Erythroblast (primary cell): Measurements from ENCODE around the gene ENPP1.

Experiments used
- DNase-seq, 2 experiments: peaks; one replicate each; lab custom pipeline; 2025; lab: John Stamatoyannopoulos, UW
- GATA1 ChIP-seq: IDR thresholded peaks from 2 replicates; pipeline ENCODE4 v1.6.1; 2011; ENCODE audit warnings: low read depth, mild to moderate bottlenecking, control low read depth, low read length, moderate library complexity
- POLR2A ChIP-seq: IDR thresholded peaks from 2 replicates; pipeline ENCODE4 v1.6.1; 2011; ENCODE audit warnings: mild to moderate bottlenecking, low read length

The ENPP1 gene

DNA sequence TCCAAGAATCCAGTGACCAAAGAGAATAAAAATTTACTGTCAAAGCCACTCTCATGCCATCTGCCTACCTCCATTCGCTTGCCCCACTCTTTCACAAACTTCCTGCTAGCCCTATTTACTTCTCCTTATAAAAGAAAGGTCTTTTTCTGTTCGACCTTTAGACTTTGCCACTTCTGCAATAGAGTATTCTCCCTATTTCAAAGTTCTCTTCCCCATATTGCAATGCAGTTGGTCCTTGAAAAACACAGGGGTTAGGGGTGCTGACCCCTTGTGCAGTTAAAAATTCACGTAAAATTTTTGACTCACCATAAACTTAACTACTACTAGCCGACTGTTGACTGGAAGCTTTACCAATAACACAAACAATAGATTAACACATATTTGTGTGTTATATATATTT is 128.3 kb downstream of the ENPP1 start:
- no peak for DNase-seq
- TF ChIP-seq POLR2A (no peak), GATA1 (no peak)

DNA sequence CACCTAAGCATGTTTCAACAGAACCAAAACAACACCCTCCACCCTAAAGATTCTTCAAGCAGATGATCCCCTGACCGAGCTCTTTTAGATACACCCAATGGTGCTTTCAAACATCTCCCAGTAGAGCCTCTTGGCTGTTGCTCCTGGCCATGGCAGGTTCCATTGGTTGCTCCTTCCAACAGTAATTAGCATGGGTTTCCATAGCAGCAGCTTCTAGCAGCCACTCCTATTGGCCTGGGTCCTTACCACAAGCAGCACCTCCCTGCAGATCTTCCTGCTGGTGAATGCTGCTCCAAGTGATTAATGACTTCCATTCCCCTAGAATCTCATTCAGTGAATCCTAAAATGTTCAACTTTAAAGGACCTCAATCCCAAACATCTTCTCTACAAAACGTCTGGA is 129.4 kb downstream of the ENPP1 start:
- TF ChIP-seq GATA1, result no peak
- DNase-seq, result no peak

DNA sequence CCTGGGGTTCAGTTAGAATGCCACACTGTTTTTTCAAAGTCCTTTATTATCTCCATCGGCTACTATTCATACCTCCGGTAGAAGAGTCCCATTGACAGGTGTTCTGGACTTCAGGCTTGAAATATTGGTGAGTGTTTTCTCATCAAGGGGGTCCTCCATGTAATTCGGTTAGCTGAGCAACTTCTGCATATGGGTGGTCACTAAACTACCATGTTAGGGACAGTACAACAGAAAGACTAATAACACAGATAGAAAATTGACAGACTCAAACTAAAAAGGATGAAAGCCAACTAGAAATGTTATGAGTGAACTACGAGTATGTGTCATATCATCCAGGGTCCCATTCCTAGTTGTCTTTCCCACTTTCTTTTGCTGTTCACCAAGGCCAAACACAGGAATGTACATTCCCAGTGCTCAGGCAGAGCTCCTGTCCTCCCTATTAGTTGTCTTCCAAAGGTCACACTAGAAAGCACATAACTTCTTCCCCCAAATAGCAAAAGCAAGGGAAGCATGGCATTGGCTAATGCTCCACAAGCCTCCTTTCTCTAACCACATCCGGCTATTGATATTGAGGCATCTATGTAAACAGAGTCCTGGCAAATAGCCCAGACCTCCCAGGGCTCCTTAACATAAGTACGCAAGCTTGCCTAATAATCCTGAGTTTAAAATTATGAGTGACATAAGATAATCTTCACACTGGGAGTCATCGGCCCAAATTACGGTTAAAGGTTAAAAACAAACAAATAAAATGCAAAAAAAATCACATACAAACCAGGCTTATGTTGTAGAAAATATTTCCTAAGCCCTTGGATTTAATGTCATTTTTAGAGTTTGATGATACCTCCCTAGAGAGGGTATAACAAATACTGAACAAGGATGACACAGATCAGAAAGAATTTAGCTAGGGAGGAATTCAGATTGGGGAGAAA is 130.1 kb downstream of the ENPP1 start:
- DNase-seq, result no peak

More for the DNA sequence above, 130.1 kb downstream of the ENPP1 start:
- TF ChIP-seq GATA1 (no peak), POLR2A (no peak)
